HG03469 (cell line): ENCODE data around the gene CEP112.

ENCODE experiments used
- ATAC-seq: cut with Tn5 transposase; IDR thresholded peaks from one replicate; pipeline ENCODE4 v1.9.1; 2021; ENCODE audit warnings: mild to moderate bottlenecking, moderate library complexity, moderate number of reproducible peaks; ENCODE audit not compliant: unreplicated experiment

CEP112 gene

GRCh38 chr17:65618516-65618915, 573.4 kb downstream of the CEP112 start:
- no peak for ATAC-seq

DNA sequence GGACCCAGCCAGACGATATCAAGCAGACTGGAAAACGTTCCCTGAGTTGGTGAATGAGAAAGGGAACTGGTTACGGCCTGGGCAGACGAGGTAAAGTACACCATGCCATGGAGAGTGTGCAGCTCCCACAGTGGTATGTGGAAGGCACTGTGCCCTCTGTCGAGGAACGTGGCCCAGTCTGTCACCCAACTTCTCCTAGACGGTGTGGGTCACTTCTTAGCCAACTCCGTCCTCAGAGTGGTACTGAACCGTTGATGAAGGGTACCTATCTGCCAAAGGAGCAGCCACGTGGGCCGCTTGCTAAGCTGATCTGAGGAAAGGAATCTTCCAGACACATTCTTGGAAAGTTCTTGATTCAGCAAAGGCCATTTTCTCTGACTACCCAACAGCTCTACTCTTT, 574.4 kb downstream of the CEP112 start:
- ATAC-seq = no peak

- ATAC-seq = no peak
Observed at GRCh38 chr17:65609749-65610148, 582.2 kb downstream of the CEP112 start.

GRCh38 chr17:65609286-65609685, 582.6 kb downstream of the CEP112 start:
- no peak for ATAC-seq

- no peak for ATAC-seq
Observed at GRCh38 chr17:65604070-65604469, 587.9 kb downstream of the CEP112 start.

- no peak for ATAC-seq
Observed at GRCh38 chr17:65601881-65602280, 590.1 kb downstream of the CEP112 start.

- ATAC-seq = no peak
Observed at GRCh38 chr17:65601145-65601544, 590.8 kb downstream of the CEP112 start.

- no peak for ATAC-seq
Observed at GRCh38 chr17:65600518-65600917, 591.4 kb downstream of the CEP112 start.

DNA sequence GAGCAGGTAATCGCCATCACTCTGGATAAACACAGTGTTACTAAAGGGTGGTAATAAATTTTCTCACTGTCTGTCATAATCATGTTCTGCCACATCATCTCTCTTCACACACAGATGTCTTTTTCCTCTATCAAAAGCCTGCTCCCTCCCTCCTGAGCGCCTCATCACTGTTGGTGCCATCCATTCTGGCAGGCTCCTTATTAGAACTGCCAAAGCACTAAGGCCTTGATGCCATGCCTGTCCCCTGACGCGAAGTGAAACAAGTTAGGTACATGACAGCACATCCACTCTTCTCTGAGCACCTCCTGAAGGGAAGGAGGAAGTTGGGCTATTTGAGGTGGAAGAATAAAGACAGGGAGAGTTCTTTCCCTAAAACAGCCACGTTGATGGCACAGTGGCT, 592.3 kb downstream of the CEP112 start:
- ATAC-seq = no peak

DNA sequence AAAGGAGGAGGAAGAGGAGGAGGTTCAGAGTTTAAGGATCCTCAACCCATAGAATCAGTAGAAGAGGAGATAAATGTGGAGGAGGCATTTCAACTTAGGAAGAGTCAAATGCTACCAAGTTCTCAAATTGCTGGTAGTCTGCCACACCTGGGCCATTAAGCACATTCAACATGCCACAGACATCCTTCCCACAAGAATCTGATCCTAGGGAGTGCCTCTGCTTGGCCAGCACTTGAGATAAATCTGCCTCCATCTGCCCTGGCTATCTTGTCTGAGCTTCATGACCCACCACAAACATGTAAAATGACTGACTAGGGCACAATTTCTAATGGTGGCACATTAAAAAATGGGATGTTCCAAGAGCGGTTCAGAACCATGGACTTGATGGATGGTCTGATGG, 593.2 kb downstream of the CEP112 start:
- ATAC-seq = no peak

DNA sequence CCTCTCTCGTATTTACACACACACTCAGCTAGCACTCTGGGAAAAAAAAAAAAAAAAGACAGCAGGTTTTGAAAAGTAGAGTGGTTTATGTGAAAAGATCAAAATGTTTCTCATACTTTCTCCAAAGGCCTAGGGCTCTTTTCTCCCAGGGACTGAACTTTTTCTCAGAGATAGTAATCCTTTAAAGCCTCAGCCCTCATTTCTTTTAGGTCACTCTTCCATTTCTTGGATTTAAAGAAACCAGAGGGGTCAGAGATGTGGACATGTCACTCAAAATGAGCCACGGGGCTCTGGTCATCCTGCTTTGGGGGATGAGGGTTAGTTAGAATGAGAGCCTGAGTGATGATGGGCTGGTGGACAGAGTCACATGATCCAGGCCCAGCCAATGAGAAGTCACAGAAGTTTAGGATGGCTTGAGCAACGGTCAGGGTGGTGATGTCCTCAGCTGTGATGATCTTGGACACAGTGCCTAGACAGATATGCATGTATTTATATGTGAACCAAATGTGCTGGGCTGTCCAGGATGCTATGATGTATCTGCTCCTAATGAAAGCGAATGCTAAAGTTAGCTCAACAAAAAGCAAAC, 596.8 kb downstream of the CEP112 start:
- ATAC-seq = no peak

DNA sequence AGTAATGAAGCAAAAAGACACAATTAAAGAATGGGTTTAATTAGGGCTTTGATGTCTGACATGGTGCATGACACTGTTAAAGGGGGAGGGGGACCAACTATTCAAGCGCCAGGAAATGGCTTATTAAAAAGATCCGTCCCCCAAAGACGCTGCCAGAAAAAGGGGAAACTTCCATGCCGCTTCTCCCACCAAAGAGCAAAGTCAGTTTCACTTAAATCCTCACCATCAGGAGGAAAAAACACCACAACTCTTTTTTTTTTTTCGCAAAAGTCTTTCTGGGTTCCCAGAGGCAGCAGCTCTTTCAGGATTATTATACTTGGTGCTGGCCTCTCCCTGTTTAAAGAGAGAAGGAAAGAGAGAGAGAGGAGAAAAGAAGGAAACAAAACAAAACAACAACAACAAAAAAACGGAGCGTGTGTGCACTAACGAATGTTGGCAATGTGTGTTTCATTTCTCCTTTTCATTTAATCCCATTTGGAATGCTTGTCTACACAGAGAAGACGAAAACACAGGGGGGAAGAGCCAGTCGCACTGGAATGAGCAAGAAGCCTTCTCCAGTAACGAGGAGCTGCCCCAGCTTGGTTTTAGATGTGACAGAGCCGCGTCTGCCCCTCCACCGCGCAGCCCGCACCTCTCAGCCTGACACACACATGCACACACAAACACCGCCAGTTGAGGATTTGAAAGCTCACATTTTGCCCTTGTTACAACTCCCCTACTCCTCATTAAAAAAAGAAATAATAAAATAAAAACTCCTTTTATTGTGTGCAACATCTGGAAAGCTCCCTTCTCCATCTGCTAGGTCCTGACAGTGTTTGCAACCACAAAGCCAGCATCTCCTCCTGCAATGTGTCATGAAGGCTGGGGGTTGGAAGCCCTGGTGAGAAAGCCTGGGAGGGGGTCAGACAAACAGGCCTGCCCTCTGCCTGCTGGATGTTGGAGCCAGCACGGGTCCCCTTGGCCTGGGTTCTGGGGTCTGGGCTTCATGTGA, 597.8 kb downstream of the CEP112 start:
- no peak for ATAC-seq

DNA sequence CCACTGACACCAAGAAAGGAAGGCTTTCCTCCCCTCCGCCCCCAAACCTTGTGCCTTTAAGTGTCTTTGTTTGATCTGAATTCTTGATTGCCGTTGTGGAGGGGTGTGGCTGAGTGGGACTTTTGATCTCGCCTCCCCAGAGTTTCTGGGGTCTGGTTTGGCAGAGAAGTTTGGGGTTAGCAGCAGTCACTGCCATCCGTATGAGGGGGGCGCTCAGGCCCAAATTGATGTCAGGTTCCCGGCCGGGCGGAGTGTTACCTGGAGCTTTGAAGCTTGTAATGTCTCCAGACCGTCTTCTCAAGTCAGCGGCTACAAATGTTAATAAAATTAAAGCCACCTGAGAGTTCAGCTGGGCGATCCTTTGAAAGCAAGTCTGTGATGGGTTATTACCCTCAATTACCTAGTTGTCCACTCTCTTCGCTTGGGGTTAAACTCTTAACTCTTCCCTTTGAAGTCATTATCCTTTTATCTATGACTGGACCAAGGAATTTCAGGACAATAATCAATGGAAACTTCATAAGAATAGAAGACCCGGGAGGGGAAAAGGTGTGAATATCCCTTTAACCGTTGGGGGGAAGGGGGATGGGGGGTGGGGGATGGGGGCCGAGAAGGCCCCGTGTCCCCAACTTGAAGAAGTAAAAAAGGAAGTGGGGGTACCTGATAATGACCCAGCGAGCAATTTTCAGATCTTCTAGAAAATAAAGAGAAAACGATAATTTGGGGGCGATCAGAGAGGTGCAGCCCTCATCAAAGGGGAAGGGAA, 598.7 kb downstream of the CEP112 start:
- no peak for ATAC-seq

GRCh38 chr17:65592125-65592965, 599.6 kb downstream of the CEP112 start:
- ATAC-seq = no peak

DNA sequence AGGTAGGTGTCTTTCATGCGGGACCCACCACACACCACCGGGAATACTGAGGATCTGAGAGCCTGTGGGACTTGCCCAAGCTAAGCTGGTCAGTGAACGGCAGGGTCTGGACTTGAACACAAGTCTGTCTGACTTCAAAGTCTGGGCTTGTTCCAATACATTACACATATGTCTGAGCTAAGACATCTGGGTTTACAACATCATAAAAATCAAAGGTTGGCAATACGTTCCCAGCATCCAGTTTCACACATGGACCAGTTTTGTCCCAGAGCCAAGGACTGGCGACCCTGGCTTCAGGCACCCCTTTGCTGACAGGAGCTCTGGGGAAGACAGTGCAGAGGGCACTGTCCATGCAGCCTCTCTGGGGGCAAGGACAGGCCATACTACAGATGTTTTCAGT, 602.6 kb downstream of the CEP112 start:
- ATAC-seq = no peak

DNA sequence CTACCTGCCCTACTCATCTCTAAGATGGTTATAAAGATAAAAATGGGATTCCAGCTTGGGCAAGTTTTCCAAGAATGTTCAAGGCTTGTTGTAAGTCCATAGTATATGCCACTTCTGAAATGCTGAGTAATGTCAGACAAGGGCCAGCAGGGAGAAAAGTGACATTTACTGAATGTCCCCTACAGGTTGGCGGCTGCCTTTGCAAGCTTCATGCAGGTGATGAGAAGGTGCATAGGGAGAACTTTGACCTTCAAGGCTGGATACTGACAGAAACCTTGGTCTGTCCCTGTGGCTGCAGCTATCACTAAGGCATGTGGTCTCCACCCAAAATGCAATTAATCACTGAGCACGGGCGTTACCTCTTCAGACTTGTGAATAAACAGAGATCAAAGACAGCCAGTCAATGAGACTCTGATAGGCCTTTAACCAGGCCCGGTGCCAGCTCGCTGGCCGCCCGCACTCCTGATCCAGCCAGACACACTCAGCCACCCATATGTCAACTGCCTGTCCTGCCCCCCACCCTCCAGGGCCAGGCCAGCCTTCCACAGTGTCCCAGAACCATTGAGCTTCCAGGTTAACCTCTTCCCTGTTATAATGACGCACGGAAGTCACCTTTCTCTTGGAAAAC, 603.6 kb downstream of the CEP112 start:
- no peak for ATAC-seq

GRCh38 chr17:65587534-65588180, 604.3 kb downstream of the CEP112 start:
- no peak for ATAC-seq

DNA sequence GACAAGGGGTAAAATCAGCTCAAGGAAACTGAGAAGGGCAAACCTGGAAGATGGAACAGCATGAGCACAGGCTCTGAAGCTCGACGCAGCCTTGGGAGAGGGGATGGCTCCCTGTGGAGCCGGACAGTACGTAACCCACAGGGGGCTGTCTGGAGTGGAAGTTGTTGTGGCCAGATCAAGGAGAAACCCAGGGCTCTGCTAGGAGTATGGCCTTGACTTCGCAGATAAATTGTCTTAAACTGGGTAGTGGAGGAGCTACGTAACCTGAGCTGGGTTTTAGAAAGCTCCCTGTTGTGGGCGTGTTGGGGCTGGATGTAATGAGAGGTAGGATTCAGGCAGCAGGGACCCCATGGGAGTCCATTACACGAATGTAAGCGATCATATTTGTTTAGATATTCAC, 605.0 kb downstream of the CEP112 start:
- no peak for ATAC-seq
